Endothelial cell of umbilical vein (primary cell): ENCODE measurements around the gene TMEM183A. TPM values are rescaled to one million over a fixed set of nuclear protein-coding genes. Genes with fewer than 3 reads are reported as not detected.

Experiments
- BruUV-seq: library from RNA; stranded (reverse); fragments of 400-500 nt; replicated peaks from 2 replicates; lab custom pipeline; 2021; lab: Mats Ljungman, UMichigan
- CTCF ChIA-PET: fragments of 300-600, 350-600 bp; sonication (Branson Sonifier 250); formaldehyde crosslinking; loops from one replicate; lab custom pipeline; 2021; ENCODE audit warnings: antibody characterized with exemption, inconsistent platforms; lab: Charles Lee
- POLR2A ChIA-PET: fragments of 300-600, 350-600 bp; sonication (Branson Sonifier 250); formaldehyde crosslinking; loops from one replicate; lab custom pipeline; 2021; ENCODE audit warnings: antibody characterized with exemption, inconsistent platforms; lab: Charles Lee
- DNase-seq: peaks from one replicate; pipeline ENCODE4 v3.0.0-alpha.2; 2011; ENCODE audit warnings: low read depth, low spot score
- FAIRE-seq: peaks from 2 replicates; lab custom pipeline; 2011; peaks lifted over from hg19 to GRCh38; lab: Jason Lieb, UNC
- H2AFZ ChIP-seq: 2 replicates; pipeline ENCODE4 v1.6.0; 2012; ENCODE audit warnings: low read depth, low read length, control low read depth, inconsistent platforms
- H3K27ac ChIP-seq: 2 replicates; pipeline ENCODE4 v1.5.1; 2011; ENCODE audit warnings: low read depth, mild to moderate bottlenecking, control low read depth, low read length, moderate library complexity; ENCODE audit not compliant: insufficient read depth
- H3K27me3 ChIP-seq, 2 experiments: 2 replicates each; pipeline versions ENCODE4 v1.6.0 to v1.6.1; 2011; ENCODE audit warnings: low read length in 2 of 2, mixed read lengths in 1 of 2; ENCODE audit not compliant: control insufficient read depth in 2 of 2, insufficient read depth in 2 of 2
- H3K36me3 ChIP-seq, 2 experiments: 2 replicates in 1 of 2; 3 replicates in 1 of 2; pipeline ENCODE4 v1.5.1; 2011; ENCODE audit warnings: low read length in 2 of 2, mild to moderate bottlenecking in 1 of 2, moderate library complexity in 1 of 2; ENCODE audit not compliant: control insufficient read depth in 2 of 2, insufficient read depth in 2 of 2; ENCODE audit errors: extremely low read depth in 1 of 2
- H3K4me1 ChIP-seq: 3 replicates; pipeline ENCODE4 v1.5.1; 2011; ENCODE audit warnings: mild to moderate bottlenecking, low read length; ENCODE audit not compliant: control insufficient read depth, insufficient read depth; ENCODE audit errors: extremely low read depth
- H3K4me2 ChIP-seq: 2 replicates; pipeline ENCODE4 v1.6.1; 2011; ENCODE audit warnings: low read length, control low read depth, mixed read lengths; ENCODE audit not compliant: insufficient read depth
- H3K4me3 ChIP-seq, 3 experiments: fragments of 200-600 bp in 1 of 3; sonication (generic), shearing (Covaris generic) in 1 of 3; replicated peaks in 1 of 3; 2 replicates each; pipeline ENCODE4 v1.5.1; 2011 to 2016; ENCODE audit warnings: control low read depth in 3 of 3, low read length in 3 of 3, mild to moderate bottlenecking in 2 of 3, inconsistent platforms in 1 of 3, low read depth in 1 of 3, moderate library complexity in 1 of 3; ENCODE audit not compliant: insufficient read depth in 1 of 3
- H3K79me2 ChIP-seq: 2 replicates; pipeline ENCODE4 v1.6.0; 2012; ENCODE audit warnings: low read length, inconsistent platforms; ENCODE audit not compliant: control insufficient read depth, insufficient read depth
- H3K9ac ChIP-seq: replicated peaks from 2 replicates; pipeline ENCODE3; 2011; ENCODE audit warnings: low read length, control low read depth; ENCODE audit not compliant: insufficient read depth; ENCODE audit errors: extremely low read depth
- H3K9me1 ChIP-seq: replicated peaks from 3 replicates; pipeline ENCODE4 v1.6.0; 2011; ENCODE audit warnings: mild to moderate bottlenecking, low read length; ENCODE audit not compliant: control insufficient read depth, insufficient read depth; ENCODE audit errors: extremely low read depth
- H3K9me3 ChIP-seq: replicated peaks from 2 replicates; pipeline ENCODE4 v1.5.1; 2012; ENCODE audit warnings: low read length, inconsistent platforms; ENCODE audit not compliant: control insufficient read depth, insufficient read depth
- H4K20me1 ChIP-seq: replicated peaks from 2 replicates; pipeline ENCODE3; 2011; ENCODE audit warnings: mild to moderate bottlenecking, low read length; ENCODE audit not compliant: control insufficient read depth, insufficient read depth; ENCODE audit errors: extremely low read depth
- CTCF ChIP-seq, 2 donors: IDR thresholded peaks; 1 replicate in 1 of 2; 2 replicates in 1 of 2; pipeline ENCODE4 v1.5.1; 2011; ENCODE audit warnings: low read length in 2 of 2, mild to moderate bottlenecking in 2 of 2, moderate library complexity in 2 of 2, control low read depth in 1 of 2, inconsistent platforms in 1 of 2, low read depth in 1 of 2; ENCODE audit not compliant: insufficient read depth in 1 of 2; ENCODE audit errors: extremely low read depth in 1 of 2
- EZH2 ChIP-seq: IDR thresholded peaks from 2 replicates; pipeline ENCODE4 v1.6.1; 2012; ENCODE audit warnings: borderline replicate concordance, low read depth, mild to moderate bottlenecking, moderate library complexity, low read length, inconsistent platforms; ENCODE audit not compliant: severe bottlenecking
- FOS ChIP-seq: IDR thresholded peaks from 2 replicates; pipeline ENCODE4 v1.6.1; 2011; ENCODE audit warnings: mild to moderate bottlenecking, low read length, moderate library complexity, borderline replicate concordance; ENCODE audit not compliant: insufficient read depth
- GATA2 ChIP-seq: IDR thresholded peaks from 2 replicates; pipeline ENCODE4 v1.7.0; 2011; ENCODE audit warnings: low read depth, mild to moderate bottlenecking, moderate library complexity, mixed read lengths, low read length; ENCODE audit not compliant: insufficient read length, insufficient read depth
- JUN ChIP-seq: IDR thresholded peaks from 2 replicates; pipeline ENCODE4 v1.6.1; 2011; ENCODE audit warnings: borderline replicate concordance, low read depth; ENCODE audit not compliant: insufficient read length, insufficient read depth
- MAX ChIP-seq: IDR thresholded peaks from 2 replicates; pipeline ENCODE4 v1.6.1; 2011; ENCODE audit not compliant: insufficient read depth, insufficient read length
- MYC ChIP-seq: IDR thresholded peaks from one replicate; pipeline ENCODE4 v1.6.1; 2011; ENCODE audit warnings: mild to moderate bottlenecking, low read depth, low read length
- POLR2A ChIP-seq: IDR thresholded peaks from 2 replicates; pipeline ENCODE4 v1.6.1; 2012; ENCODE audit warnings: low read depth, mild to moderate bottlenecking, control low read depth, low read length
- POLR2AphosphoS5 ChIP-seq: IDR thresholded peaks from 2 replicates; pipeline ENCODE4 v1.6.1; 2012; ENCODE audit warnings: low read depth, mild to moderate bottlenecking, control low read depth, low read length, moderate library complexity; ENCODE audit not compliant: insufficient read depth
- dilution Hi-C: fragments of 300-500 bp; cut with MboI; formaldehyde crosslinking; loops from one replicate; pipeline ENCODE4 v1.15.0; 2019; ENCODE audit warnings: low sequenced_read_pairs; ENCODE audit not compliant: extremely low pct_ligation_motif_present
- intact Hi-C: fragments of 100-400 bp; cut with micrococcal nuclease; formaldehyde crosslinking; loops from one replicate; pipeline ENCODE4 v1.10.0; 2022
- polyA plus RNA-seq, 4 experiments: library from polyadenylated mRNA; depleted of rRNA in 3 of 4; stranded (reverse) in 3 of 4; unstranded in 1 of 4; fragments of >200 nt; gene quantifications; 2 replicates each; pipeline versions ENCODE4 v1.2.1 to v1.2.3, GENCODE V29; 2011 to 2012; ENCODE audit warnings: missing spikeins in 1 of 4
- total RNA-seq: library from RNA; stranded (reverse); gene quantifications from 2 replicates; pipeline ENCODE4 v1.2.3, GENCODE V29; 2021

TMEM183A gene
- total and polyA plus RNA-seq, 2 donors (not counting 3 experiments of a cell fraction or from before 2014, with no cell fraction given), result 59.4 to 110 TPM

- FAIRE-seq (no peak), DNase-seq (no peak)
- no peak overlapping the region for H2AFZ ChIP-seq
- no peaks in the 10 kb centered on the region for H4K20me1 ChIP-seq
- no peaks in the 10 kb centered on the region for H3K9me1 ChIP-seq
- H3K4me2 ChIP-seq, result no peak overlapping the region
- no peak overlapping the region for H3K9ac ChIP-seq
- no peaks in the 10 kb centered on the region for H3K4me1 ChIP-seq
- POLR2A ChIA-PET, result no interaction called here
- dilution Hi-C loops (no loop called here), intact Hi-C loops (no loop called here)
- no peaks in the 10 kb centered on the region for H3K9me3 ChIP-seq
- H3K36me3 ChIP-seq, result no peaks in the 10 kb centered on the region
- no TSS peak for BruUV-seq
- H3K79me2 ChIP-seq, result no peaks in the 10 kb centered on the region
- H3K27me3 ChIP-seq, result peaks cover 0 to under 1% of the 10 kb centered on the region in 2 experiments
- H3K27ac ChIP-seq, result no peak overlapping the region
- TF ChIP-seq MYC, result no peak
- TF ChIP-seq GATA2, result no peak
- no peak for TF ChIP-seq POLR2A
- TF ChIP-seq MAX, result no peak
- no peak for TF ChIP-seq POLR2AphosphoS5
- TF ChIP-seq EZH2, result no peak
- TF ChIP-seq CTCF (IDR thresholded peaks at IDR 0.05; ENCODE audit: extremely low read depth in 1 of 2, insufficient read depth in 1 of 2, low read depth in 1 of 2, low read length in 2 of 2), result no peak
- no peak for TF ChIP-seq FOS
- no peak for TF ChIP-seq JUN
- CTCF ChIA-PET, result interaction anchor here (7.5 kb wide), 1 partner anchor 9 kb away, joined by 33 read pairs; no protein-coding TSS in a partner anchor
- H3K4me3 ChIP-seq, result no peak overlapping the region
Observed at GRCh38 chr1:203049077-203049476, 41.9 kb downstream of the TMEM183A start.
